ENCODE results near the gene GYPC.
"Not testable (repeated sequence)": the region's sequence is repeated elsewhere in the genome, so short reads cannot be mapped to it uniquely, and the experiment has no call there.

The GYPC gene, protein sequence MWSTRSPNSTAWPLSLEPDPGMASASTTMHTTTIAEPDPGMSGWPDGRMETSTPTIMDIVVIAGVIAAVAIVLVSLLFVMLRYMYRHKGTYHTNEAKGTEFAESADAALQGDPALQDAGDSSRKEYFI
- long read RNA-seq, donor 1, transcript GYPC-201 (4 exons, 1,246 nt): major isoform, 39 of 269 reads
- long read RNA-seq, donor 1, partial matches to known transcripts: 226 of 269 reads
- long read RNA-seq, donor 1, other reads (novel, unspliced or antisense): 0 of 269 reads
- long read RNA-seq, donor 2, transcript GYPC-201 (4 exons, 1,246 nt): major isoform, 45 of 258 reads
- long read RNA-seq, donor 2, partial matches to known transcripts: 210 of 258 reads
- long read RNA-seq, donor 2, other reads (novel, unspliced or antisense): 0 of 258 reads
- long read RNA-seq, donor 3, transcript GYPC-201 (4 exons, 1,246 nt): major isoform, 22 of 27 reads
- long read RNA-seq, donor 3, transcript GYPC-203 (3 exons, 932 nt): minor isoform, 5 of 27 reads
- long read RNA-seq, donor 3, partial matches to known transcripts: 0 of 27 reads
- long read RNA-seq, donor 3, other reads (novel, unspliced or antisense): 0 of 27 reads
- long read RNA-seq, donor 4, transcript GYPC-201 (4 exons, 1,246 nt): major isoform, 22 of 23 reads
- long read RNA-seq, donor 4, partial matches to known transcripts: 0 of 23 reads
- long read RNA-seq, donor 4, other reads (novel, unspliced or antisense): 0 of 23 reads
- long read RNA-seq, donor 5, transcript GYPC-203 (3 exons, 932 nt): minor isoform, 9 of 202 reads
- long read RNA-seq, donor 5, transcript GYPC-201 (4 exons, 1,246 nt): major isoform, 53 of 202 reads
- long read RNA-seq, donor 5, partial matches to known transcripts: 138 of 202 reads
- long read RNA-seq, donor 5, other reads (novel, unspliced or antisense): 0 of 202 reads
- long read RNA-seq, donor 6, transcript GYPC-201 (4 exons, 1,246 nt): major isoform, 35 of 53 reads
- long read RNA-seq, donor 6, transcript GYPC-203 (3 exons, 932 nt): minor isoform, 5 of 53 reads
- long read RNA-seq, donor 6, partial matches to known transcripts: 13 of 53 reads
- long read RNA-seq, donor 6, other reads (novel, unspliced or antisense): 0 of 53 reads
- long read RNA-seq, donor 7, transcript GYPC-201 (4 exons, 1,246 nt): major isoform, 69 of 312 reads
- long read RNA-seq, donor 7, partial matches to known transcripts: 240 of 312 reads
- long read RNA-seq, donor 7, other reads (novel, unspliced or antisense): 0 of 312 reads
- long read RNA-seq, donor 8, transcript GYPC-201 (4 exons, 1,246 nt): major isoform, 37 of 39 reads
- long read RNA-seq, donor 8, partial matches to known transcripts: 0 of 39 reads
- long read RNA-seq, donor 8, other reads (novel, unspliced or antisense): 0 of 39 reads

- no peak for DNase-seq
Observed at GRCh38 chr2:126655500-126656430, at the start of gene GYPC. GYPC (plus strand) TSS chr2:126656158; CDS start chr2:126656264, 106 bp downstream.

- DNase-seq: no peak
Observed at GRCh38 chr2:126614524-126615227, 41.3 kb upstream of the GYPC start.

GRCh38 chr2:126616606-126617069 lies 39.3 kb upstream of the GYPC start:
- DNase-seq: no peak

DNA sequence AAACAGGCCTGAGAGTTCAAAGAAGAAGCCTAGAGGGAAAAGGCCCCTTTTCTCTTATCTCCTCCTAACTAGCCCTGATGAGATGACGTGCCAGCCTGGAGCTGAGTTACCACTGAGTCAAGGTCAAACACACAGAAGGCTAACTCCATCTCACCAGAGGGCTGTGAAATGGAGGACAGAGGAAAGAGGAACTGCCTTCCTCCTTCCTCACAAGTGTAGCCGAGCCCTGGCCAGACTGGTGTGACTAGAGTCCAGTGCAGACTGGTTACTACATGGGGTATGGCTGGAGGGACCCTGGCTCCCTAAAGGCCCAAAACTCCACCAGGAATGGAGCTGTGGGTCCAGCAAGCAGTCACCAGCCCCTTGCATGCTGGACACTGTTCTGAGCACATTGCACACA lies 35.7 kb upstream of the GYPC start:
- no peak for DNase-seq

GRCh38 chr2:126623000-126623399 lies 33.0 kb upstream of the GYPC start:
- DNase-seq: no peak

DNA sequence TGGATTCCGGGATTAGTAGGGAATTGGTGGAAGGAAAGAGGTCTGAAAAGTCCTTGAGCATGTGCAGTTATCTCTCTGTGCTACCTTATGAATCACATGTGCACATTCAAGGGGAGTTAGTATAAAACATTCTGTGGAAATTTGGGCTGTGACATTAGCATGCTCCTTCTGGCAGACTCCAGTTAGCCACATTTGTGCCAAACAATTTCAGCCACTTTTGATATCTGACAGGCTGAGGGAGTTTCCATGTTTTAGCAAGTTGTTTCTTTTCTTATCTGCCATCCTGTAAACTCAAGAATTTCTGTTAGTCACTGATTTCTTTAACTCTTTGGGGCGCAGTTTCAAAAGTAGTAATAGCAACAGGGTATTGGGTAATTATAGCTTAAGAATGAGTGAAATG lies 28.3 kb upstream of the GYPC start:
- DNase-seq: no peak

GRCh38 chr2:126634273-126634861 lies 21.6 kb upstream of the GYPC start:
- no peak for DNase-seq

GRCh38 chr2:126635281-126635680 lies 20.7 kb upstream of the GYPC start:
- DNase-seq: no peak

DNA sequence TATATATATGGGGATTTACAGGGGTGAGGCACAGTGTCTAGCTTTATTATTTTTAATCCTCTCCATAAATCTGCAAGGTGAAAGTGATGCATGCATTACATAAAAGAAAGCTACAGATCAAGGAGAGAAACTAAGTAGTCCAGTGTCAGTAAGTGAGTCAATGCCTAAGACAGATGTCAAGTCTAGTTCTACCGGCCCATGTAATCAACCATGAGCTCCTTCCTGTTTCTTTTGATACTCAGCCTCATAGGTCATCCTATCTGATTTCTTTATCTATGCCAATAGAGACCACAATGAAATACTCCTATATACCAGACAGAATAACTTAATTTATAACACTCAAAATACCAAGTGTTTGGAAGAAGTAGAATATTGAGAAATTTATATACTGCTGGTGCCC lies 20.2 kb upstream of the GYPC start:
- DNase-seq: no peak

DNA sequence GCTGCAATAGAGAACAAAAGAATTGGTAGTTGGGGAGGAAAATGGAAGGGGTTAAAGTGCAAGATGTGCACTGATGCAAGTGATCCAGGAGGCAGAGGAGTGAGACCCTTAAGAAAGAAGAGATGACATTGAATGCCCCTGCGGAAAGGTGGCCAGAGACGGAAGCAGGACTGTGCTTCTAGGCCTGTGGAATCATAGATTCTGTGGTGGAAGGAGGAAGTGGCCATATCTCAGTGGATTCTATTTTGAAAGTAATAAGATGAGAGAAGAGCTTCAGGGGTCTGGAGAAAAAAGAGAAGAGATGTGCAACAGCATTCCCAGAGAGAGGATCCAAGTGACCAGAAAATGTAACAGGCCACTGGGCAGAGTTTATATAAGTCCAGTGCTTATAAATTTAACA lies 18.6 kb upstream of the GYPC start:
- no peak for DNase-seq

- no peak for DNase-seq
Observed at GRCh38 chr2:126638746-126639145, 17.2 kb upstream of the GYPC start.

DNA sequence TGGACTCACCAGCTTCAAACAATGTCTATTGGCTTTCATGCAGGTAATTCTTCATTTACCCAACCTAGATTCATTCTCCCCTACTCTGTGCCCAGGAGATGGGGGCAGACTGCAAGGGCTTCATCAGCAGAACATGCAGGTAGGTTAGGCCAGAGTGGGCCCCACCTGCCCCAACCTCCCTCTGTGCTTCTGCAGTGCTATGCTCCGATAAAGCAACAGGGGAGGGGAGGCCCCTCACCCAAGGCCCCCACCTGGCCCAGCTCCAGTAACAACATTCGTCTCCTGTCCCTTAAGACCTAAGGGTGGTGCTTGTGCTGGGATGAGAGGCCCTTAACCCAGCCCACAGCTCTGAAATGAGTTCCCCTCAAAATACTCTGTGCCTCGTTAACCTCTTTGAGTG lies 16.7 kb upstream of the GYPC start:
- no peak for DNase-seq

- DNase-seq: not testable (repeated sequence)
Observed at GRCh38 chr2:126641294-126641693, 14.7 kb upstream of the GYPC start.

DNA sequence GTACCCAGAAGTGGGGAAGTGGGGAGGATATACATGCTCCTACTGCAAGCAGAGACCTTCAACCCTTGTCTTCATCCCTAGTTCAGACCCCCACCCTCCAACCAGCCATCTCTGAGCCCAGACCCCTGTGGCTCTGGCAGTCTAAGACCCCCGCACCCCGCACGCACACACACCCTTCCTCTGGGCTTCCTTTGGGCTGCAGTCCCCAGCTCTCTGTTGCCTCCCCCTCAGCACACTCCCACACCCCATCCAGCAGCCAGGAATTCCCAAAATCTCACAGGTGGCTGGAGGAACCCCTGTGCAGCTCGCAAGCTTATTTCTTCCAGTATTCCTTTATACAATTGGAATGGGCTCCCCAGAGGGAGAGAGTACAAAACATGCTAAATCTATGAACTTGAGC lies 13.9 kb upstream of the GYPC start:
- no peak for DNase-seq

GRCh38 chr2:126643431-126643830 lies 12.5 kb upstream of the GYPC start:
- DNase-seq: no peak

DNA sequence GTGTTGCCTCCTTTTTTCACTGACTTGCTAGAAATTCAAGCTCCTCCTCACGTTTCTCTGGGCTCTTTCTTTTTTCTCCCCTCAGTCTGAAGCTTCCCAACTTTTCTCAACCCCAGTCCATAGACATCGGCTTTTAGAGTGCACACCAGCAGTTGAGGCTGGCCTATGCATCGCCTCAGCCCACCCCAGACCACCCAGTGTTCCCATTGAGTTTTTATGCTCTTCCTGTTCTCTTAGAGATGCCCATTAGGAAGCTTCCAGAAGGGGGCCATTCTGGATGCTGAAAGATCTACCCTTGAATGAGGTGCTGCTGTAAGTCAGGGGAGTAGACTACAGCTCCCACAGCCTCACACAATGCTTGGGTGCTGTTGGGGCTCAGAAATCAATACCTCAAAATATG lies 12.0 kb upstream of the GYPC start:
- DNase-seq: no peak

GRCh38 chr2:126644630-126645191 lies 11.2 kb upstream of the GYPC start:
- no peak for DNase-seq

- DNase-seq: no peak
Observed at GRCh38 chr2:126645211-126645618, 10.7 kb upstream of the GYPC start.

GRCh38 chr2:126646026-126646425 lies 9.9 kb upstream of the GYPC start:
- DNase-seq: no peak

All from right kidney (tissue), 9 donors.